ENCODE data around the gene EXOSC5. TPM values are rescaled to one million over a fixed set of nuclear protein-coding genes. Genes with fewer than 3 reads are reported as not detected.

The EXOSC5 gene
- total and polyA plus RNA-seq, 2 donors (not counting 1 experiment from before 2014, with no cell fraction given) = 14.1 to 41.4 TPM

DNA sequence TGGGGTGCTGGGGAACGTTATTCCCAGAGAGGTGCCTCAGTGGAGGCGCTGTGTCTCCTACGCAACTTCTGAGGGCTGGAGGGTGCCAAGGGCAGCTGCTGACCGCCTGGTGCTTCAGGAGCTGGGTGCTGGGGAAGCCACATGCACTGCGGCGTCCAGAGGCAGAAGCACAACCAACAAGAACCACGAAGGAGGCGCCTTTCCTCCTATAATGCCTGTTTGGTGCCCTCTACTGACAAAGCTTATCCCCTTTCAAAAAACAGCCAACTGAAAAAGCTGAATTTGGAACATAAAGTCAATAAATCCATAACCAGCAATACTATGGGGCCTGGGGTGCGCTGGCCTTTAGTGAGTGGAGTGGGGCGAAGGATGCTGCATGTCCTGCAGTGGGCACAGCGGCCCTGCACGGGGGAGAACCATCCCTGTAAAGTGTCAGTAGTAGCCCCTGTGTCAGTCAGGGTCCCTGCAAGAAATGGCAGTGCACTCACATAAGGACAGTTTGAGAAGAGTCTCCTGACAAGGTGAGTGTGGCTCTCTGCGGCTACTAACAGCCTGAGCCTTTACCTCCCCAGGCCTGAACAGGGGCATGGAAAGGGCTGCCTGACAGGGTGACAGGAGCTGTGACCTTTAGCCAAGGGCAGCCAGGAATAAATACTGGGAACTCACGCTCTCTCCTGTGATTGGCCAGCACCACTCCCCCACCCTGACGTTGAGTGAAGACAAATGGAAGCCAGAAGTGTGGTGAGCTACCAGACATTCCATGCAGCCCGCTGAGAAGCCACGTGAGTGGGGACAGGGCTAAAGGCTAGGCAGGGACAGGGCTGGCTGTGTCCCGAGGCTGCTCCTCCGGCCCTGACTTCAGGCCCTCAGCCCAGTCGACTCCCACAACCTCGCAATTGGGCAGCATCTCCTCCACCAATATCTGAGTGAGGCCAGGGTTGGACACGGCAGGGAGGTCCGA lies 34.5 kb upstream of the EXOSC5 start:
- H3K9ac ChIP-seq (ENCODE audit: low read length) = no peak overlapping the region
- 89% methylated on average over 20 of the region's 23 CpGs for WGBS (ENCODE audit: insufficient coverage)
- no peak overlapping the region for H2AFZ ChIP-seq (ENCODE audit: insufficient read depth, low read depth, low read length, poor library complexity, severe bottlenecking)
- H3K36me3 ChIP-seq (replicated peaks in 1 of 2; ENCODE audit: control extremely low read depth in 1 of 2, control insufficient read depth in 1 of 2, extremely low read depth in 1 of 2, insufficient read depth in 2 of 2, low read length in 1 of 2) = peaks cover 0 to 40% of the 10 kb centered on the region in 2 experiments
- ChIA-PET CTCF (interaction anchor here (0.9 to 1.6 kb wide), 3 partner anchors 9 to 170 kb away, joined by 3 to 5 read pairs (median 3); no protein-coding TSS in a partner anchor), POLR2A (no interaction called here)
- no peaks in the 10 kb centered on the region for H3K9me3 ChIP-seq (ENCODE audit: control extremely low read depth in 1 of 3, control insufficient read depth in 2 of 3, insufficient read depth in 1 of 3, low read length in 2 of 3)
- no peaks in the 10 kb centered on the region for H3K9me3 Mint-ChIP-seq (ENCODE audit: insufficient read depth)
- TF ChIP-seq EZH2 (IDR thresholded peaks at IDR 0.05; ENCODE audit: borderline replicate concordance, insufficient read depth, low read depth, low read length, poor library complexity, severe bottlenecking) = no peak
- no peaks in the 10 kb centered on the region for H4K20me1 ChIP-seq (ENCODE audit: control insufficient read depth, insufficient read depth, low read length, poor library complexity, severe bottlenecking)
- no peak overlapping the region for H3K4me3 ChIP-seq (ENCODE audit: control extremely low read depth in 1 of 5, extremely low read depth in 1 of 5, insufficient read depth in 1 of 5, low read depth in 2 of 5, low read length in 4 of 5)
- intact Hi-C loops (cut with micrococcal nuclease) = no loop called here
- H3K27me3 ChIP-seq (replicated peaks in 1 of 4; ENCODE audit: control extremely low read depth in 1 of 4, control insufficient read depth in 3 of 4, insufficient read depth in 4 of 4, low read length in 3 of 4) = no peaks in the 10 kb centered on the region
- no peaks in the 10 kb centered on the region for H3K27me3 Mint-ChIP-seq
- no peak overlapping the region for H3K27ac Mint-ChIP-seq
- DNase-seq (no peak), ATAC-seq (ENCODE audit: low read depth) (no peak)
- H3K27ac ChIP-seq (ENCODE audit: low read length in 2 of 2) = no peak overlapping the region
- H3K4me3 Mint-ChIP-seq = no peak overlapping the region
- H3K4me1 ChIP-seq (ENCODE audit: control insufficient read depth in 2 of 2, insufficient read depth in 2 of 2, low read length in 2 of 2) = peaks cover 12 to 15% of the 10 kb centered on the region in 2 donors
- H3K79me2 ChIP-seq (ENCODE audit: control insufficient read depth, insufficient read depth, low read length) = no peaks in the 10 kb centered on the region
- peaks cover 15% of the 10 kb centered on the region for H3K4me1 Mint-ChIP-seq
- H3K4me2 ChIP-seq (replicated peaks; ENCODE audit: low read depth, low read length, poor library complexity, severe bottlenecking) = no peak overlapping the region

DNA sequence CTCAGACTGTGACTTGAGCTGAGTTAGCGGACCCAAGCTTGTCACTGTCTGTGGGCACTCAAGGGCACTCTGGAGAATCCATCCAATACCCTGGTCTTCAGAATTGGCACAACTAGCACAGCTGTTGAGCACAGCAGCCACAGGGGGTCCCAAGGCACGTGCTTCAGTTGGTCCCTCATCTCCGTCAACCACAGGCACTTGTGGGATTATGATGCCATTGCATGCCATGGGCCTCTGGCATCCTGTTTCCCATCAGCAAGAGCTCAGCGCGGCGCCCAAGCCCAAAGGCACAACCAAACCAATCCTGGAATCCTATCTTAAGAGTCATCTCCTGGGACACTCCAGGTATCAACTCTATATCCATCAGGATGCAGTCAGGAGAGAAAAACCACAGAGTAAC lies 33.8 kb upstream of the EXOSC5 start:
- no peak overlapping the region for H3K27ac Mint-ChIP-seq

More for the DNA sequence above, 33.8 kb upstream of the EXOSC5 start:
- no peaks in the 10 kb centered on the region for H3K27me3 ChIP-seq (replicated peaks in 1 of 4; ENCODE audit: control extremely low read depth in 1 of 4, control insufficient read depth in 3 of 4, insufficient read depth in 4 of 4, low read length in 3 of 4)
- Mint-ChIP-seq H3K4me3 (no peak overlapping the region), H3K9me3 (ENCODE audit: insufficient read depth) (no peaks in the 10 kb centered on the region), H3K4me1 (peaks cover 13% of the 10 kb centered on the region), H3K27me3 (no peaks in the 10 kb centered on the region)
- no peak overlapping the region for H3K4me2 ChIP-seq (replicated peaks; ENCODE audit: low read depth, low read length, poor library complexity, severe bottlenecking)
- intact Hi-C loops (cut with micrococcal nuclease) = no loop called here
- CTCF ChIA-PET = interaction anchor here (1.3 to 1.6 kb wide), 2 partner anchors 9 to 18 kb away, joined by 3 to 5 read pairs; no protein-coding TSS in a partner anchor
- no peak overlapping the region for H3K27ac ChIP-seq (ENCODE audit: low read length in 2 of 2)
- H3K4me1 ChIP-seq (ENCODE audit: control insufficient read depth in 2 of 2, insufficient read depth in 2 of 2, low read length in 2 of 2) = peaks cover 12 to 15% of the 10 kb centered on the region in 2 donors
- TF ChIP-seq EZH2 (IDR thresholded peaks at IDR 0.05; ENCODE audit: borderline replicate concordance, insufficient read depth, low read depth, low read length, poor library complexity, severe bottlenecking) = no peak
- TF ChIP-seq CTCF (IDR thresholded peaks at IDR 0.05) = no peak
- no peaks in the 10 kb centered on the region for H4K20me1 ChIP-seq (ENCODE audit: control insufficient read depth, insufficient read depth, low read length, poor library complexity, severe bottlenecking)
- no peak overlapping the region for H3K4me3 ChIP-seq (ENCODE audit: control extremely low read depth in 1 of 5, extremely low read depth in 1 of 5, insufficient read depth in 1 of 5, low read depth in 2 of 5, low read length in 4 of 5)
- no peaks in the 10 kb centered on the region for H3K9me3 ChIP-seq (ENCODE audit: control extremely low read depth in 1 of 3, control insufficient read depth in 2 of 3, insufficient read depth in 1 of 3, low read length in 2 of 3)
- POLR2A ChIA-PET = no interaction called here
- no peak overlapping the region for H3K9ac ChIP-seq (ENCODE audit: low read length)
- DNase-seq = no peak
- WGBS (ENCODE audit: insufficient coverage) = 85% methylated on average over 6 of the region's 6 CpGs
- H3K36me3 ChIP-seq (replicated peaks in 1 of 2; ENCODE audit: control extremely low read depth in 1 of 2, control insufficient read depth in 1 of 2, extremely low read depth in 1 of 2, insufficient read depth in 2 of 2, low read length in 1 of 2) = peaks cover 0 to 33% of the 10 kb centered on the region in 2 experiments
- no peak for ATAC-seq (ENCODE audit: low read depth)
- H2AFZ ChIP-seq (ENCODE audit: insufficient read depth, low read depth, low read length, poor library complexity, severe bottlenecking) = no peak overlapping the region
- no peaks in the 10 kb centered on the region for H3K79me2 ChIP-seq (ENCODE audit: control insufficient read depth, insufficient read depth, low read length)
